K562 (cell line): ENCODE measurements around the gene SH3D19. TPM values are rescaled to one million over a fixed set of nuclear protein-coding genes. Genes with fewer than 3 reads are reported as not detected.

Experiments
- ATAC-seq: fragments of 200-7000 bp; cut with Tn5 transposase; 3 replicates; pipeline ENCODE4 v1.9.1; 2020; ENCODE audit warnings: moderate library complexity
- BruUV-seq: library from RNA; stranded (reverse); fragments of 400-500 nt; replicated peaks from 2 replicates; lab custom pipeline; 2021; lab: Mats Ljungman, UMichigan
- CTCF ChIA-PET: fragments of 300-600 bp; formaldehyde crosslinking; extraction: SDS; loops from one replicate; lab custom pipeline; 2021; ENCODE audit warnings: low intra/inter-chr PET ratio; lab: Yijun Ruan, JAX
- POLR2A ChIA-PET: fragments of 300-600, 350-650 bp; sonication (Branson Sonifier 250); formaldehyde crosslinking; extraction: SDS; loops from one replicate; lab custom pipeline; 2021; ENCODE audit warnings: antibody characterized with exemption, inconsistent platforms; lab: Yijun Ruan, JAX
- DNase-seq, 4 experiments: peaks; one replicate each; pipeline versions ENCODE4 v3.0.0 to v3.0.0-alpha.2; 2011 to 2018; ENCODE audit warnings: low spot score in 3 of 4, mixed read lengths in 3 of 4; ENCODE audit errors: extremely low read depth in 1 of 4
- FAIRE-seq: peaks from 2 replicates; lab custom pipeline; 2011; peaks lifted over from hg19 to GRCh38; lab: Jason Lieb, UNC
- H2AFZ ChIP-seq: 2 replicates; pipeline ENCODE4 v1.6.0; 2011; ENCODE audit warnings: low read depth, low read length, control low read depth, inconsistent platforms
- H3K27ac ChIP-seq: fragments of 200-600 bp; 3 replicates; pipeline ENCODE4 v1.8.0; 2011; ENCODE audit warnings: low read depth, mild to moderate bottlenecking, control low read depth, inconsistent platforms, low read length, moderate library complexity, mixed read lengths; ENCODE audit errors: extremely low read depth
- H3K27me3 ChIP-seq, 2 experiments: fragments of 300-600 bp in 1 of 2; 2 replicates in 1 of 2; 3 replicates in 1 of 2; pipeline versions ENCODE4 v1.6.0 to v1.8.0; 2011; ENCODE audit warnings: inconsistent platforms in 2 of 2, low read length in 2 of 2, mild to moderate bottlenecking in 1 of 2, mixed read lengths in 1 of 2, moderate library complexity in 1 of 2; ENCODE audit not compliant: control insufficient read depth in 2 of 2, insufficient read depth in 2 of 2
- H3K36me3 ChIP-seq: fragments of 300-600 bp; 3 replicates; pipeline ENCODE4 v1.8.0; 2011; ENCODE audit warnings: mild to moderate bottlenecking, low read length, inconsistent platforms; ENCODE audit not compliant: control insufficient read depth, insufficient read depth
- H3K4me1 ChIP-seq, 2 experiments: fragments of 200-600 bp in 1 of 2; replicated peaks in 1 of 2; 2 replicates in 1 of 2; 3 replicates in 1 of 2; pipeline versions ENCODE4 v1.5.1 to v1.8.0; 2011; ENCODE audit warnings: inconsistent platforms in 2 of 2, low read length in 2 of 2, mild to moderate bottlenecking in 1 of 2, mixed read lengths in 1 of 2, moderate library complexity in 1 of 2; ENCODE audit not compliant: control insufficient read depth in 2 of 2, insufficient read depth in 2 of 2
- H3K4me2 ChIP-seq: 2 replicates; pipeline ENCODE4 v1.6.1; 2011; ENCODE audit warnings: low read length, control low read depth, inconsistent platforms, mixed read lengths; ENCODE audit not compliant: insufficient read depth
- H3K4me3 ChIP-seq: fragments of 200-600 bp; sonication (generic), shearing (Covaris generic); 2 replicates; pipeline ENCODE4 v1.5.1; 2016; ENCODE audit warnings: control low read depth, inconsistent platforms
- H3K79me2 ChIP-seq: fragments of 200-600 bp; 3 replicates; pipeline ENCODE4 v1.8.0; 2011; ENCODE audit warnings: low read length, inconsistent platforms; ENCODE audit not compliant: control insufficient read depth, insufficient read depth
- H3K9ac ChIP-seq, 2 experiments: 2 replicates each; pipeline versions ENCODE4 v1.6.0 to v1.6.1; 2011; ENCODE audit warnings: low read depth in 2 of 2, low read length in 2 of 2, control low read depth in 1 of 2, inconsistent platforms in 1 of 2, mild to moderate bottlenecking in 1 of 2, mixed read lengths in 1 of 2; ENCODE audit not compliant: insufficient read depth in 1 of 2
- H3K9me1 ChIP-seq: one replicate; pipeline ENCODE4 v1.6.0; 2011; ENCODE audit warnings: inconsistent platforms, mild to moderate bottlenecking, low read length, moderate library complexity; ENCODE audit not compliant: control insufficient read depth, insufficient read depth
- H3K9me3 ChIP-seq: replicated peaks from 2 replicates; pipeline ENCODE4 v1.5.1; 2011; ENCODE audit warnings: low read depth, low read length, inconsistent platforms; ENCODE audit not compliant: control insufficient read depth, insufficient read depth
- H4K20me1 ChIP-seq: replicated peaks from 2 replicates; pipeline ENCODE4 v1.6.1; 2011; ENCODE audit warnings: low read length, inconsistent platforms, mixed read lengths; ENCODE audit not compliant: control insufficient read depth, insufficient read depth
- BCL6 ChIP-seq: fragments of 250-450 bp; sonication (Bioruptor Pico); IDR thresholded peaks from 2 replicates; pipeline ENCODE4 v1.4.0; 2020
- ERF ChIP-seq: fragments of 450-650 bp; formaldehyde crosslinking; IDR thresholded peaks from 2 replicates; pipeline ENCODE4 v1.4.0; 2020; ENCODE audit warnings: mild to moderate bottlenecking, mixed read lengths
- IFI16 ChIP-seq: fragments of 250-450 bp; sonication (Bioruptor Pico); IDR thresholded peaks from 2 replicates; pipeline ENCODE4 v2.1.2; 2022; ENCODE audit warnings: mild to moderate bottlenecking, inconsistent platforms
- NELFE ChIP-seq: IDR thresholded peaks from 2 replicates; pipeline ENCODE4 v1.6.1; 2011; ENCODE audit warnings: mild to moderate bottlenecking; ENCODE audit not compliant: insufficient read depth, insufficient read length
- PCBP1 ChIP-seq: fragments of 200-400 bp; formaldehyde crosslinking; IDR thresholded peaks from 2 replicates; pipeline ENCODE4 v1.6.1; 2018; ENCODE audit warnings: mild to moderate bottlenecking, low read depth, low read length; ENCODE audit not compliant: poor library complexity, severe bottlenecking
- POU5F1 ChIP-seq: fragments of 150-350 bp; IDR thresholded peaks from 2 replicates; pipeline ENCODE4 v1.6.1; 2014; ENCODE audit warnings: borderline replicate concordance, low read length, low read depth, mild to moderate bottlenecking; ENCODE audit not compliant: partially characterized antibody
- PYGO2 ChIP-seq: fragments of 450-650 bp; IDR thresholded peaks from 2 replicates; pipeline ENCODE4 v1.6.1; 2016; ENCODE audit warnings: mild to moderate bottlenecking, missing genetic modification characterization, moderate library complexity, missing compliant biosample characterization
- RUNX1 ChIP-seq: sonication (generic); IDR thresholded peaks from 2 replicates; pipeline ENCODE4 v1.6.1; 2016; ENCODE audit warnings: antibody characterized with exemption, low read depth
- STAT5A ChIP-seq: IDR thresholded peaks from 2 replicates; pipeline ENCODE4 v1.6.1; 2012; ENCODE audit warnings: low read length, inconsistent platforms, borderline replicate concordance
- ZNF324 ChIP-seq: fragments of 250-450 bp; sonication (Bioruptor Pico); IDR thresholded peaks from 2 replicates; pipeline ENCODE4 v1.4.0; 2020; ENCODE audit warnings: mild to moderate bottlenecking
- ZNF696 ChIP-seq: fragments of 250-450 bp; sonication (Bioruptor Pico); conservative IDR thresholded peaks from 2 replicates; pipeline ENCODE4 v1.4.0; 2020; ENCODE audit warnings: mild to moderate bottlenecking, moderate library complexity
- WGBS: fragments of 100-300 bp; shearing (Covaris generic); methylation state at CpG from one replicate; pipeline ENCODE4 v1.1.6; 2016; ENCODE audit warnings: low coverage, mixed read lengths; ENCODE audit not compliant: insufficient coverage; ENCODE audit errors: missing lambda C conversion rate; 5-methylcytosine and 5-hydroxymethylcytosine counted together
- in situ Hi-C: fragments of 300-500 bp; cut with MboI; formaldehyde crosslinking; loops from 4 replicates; pipeline ENCODE4 v1.15.0; 2018; ENCODE audit warnings: inconsistent platforms, mixed read lengths
- intact Hi-C: fragments of 100-400 bp; cut with micrococcal nuclease; formaldehyde crosslinking; loops from 2 replicates; pipeline ENCODE4 v1.14.2; 2022
- polyA plus RNA-seq, 8 experiments: library from polyadenylated mRNA; depleted of rRNA in 4 of 8; stranded (reverse) in 5 of 8; unstranded in 3 of 8; fragments of >200 nt; fragmentation: Nextera tagmentation in 2 of 8; fragmentation: Illumina TruSeq in 1 of 8; extraction: Ambion mirVana in 2 of 8; extraction: Trizol in 1 of 8; gene quantifications; 2 replicates each; pipeline versions ENCODE4 v1.2.1 to v1.2.3, GENCODE V29; 2011 to 2014; ENCODE audit warnings: inconsistent platforms in 1 of 8, missing spikeins in 1 of 8
- total RNA-seq, 7 experiments: library from RNA; depleted of rRNA in 6 of 7; stranded (reverse); fragments of >200 nt in 6 of 7; fragmentation: Illumina TruSeq in 2 of 7; extraction: Trizol in 2 of 7; gene quantifications; 2 replicates each; pipeline versions ENCODE4 v1.2.1 to v1.2.3, GENCODE V29; 2011 to 2021; ENCODE audit warnings: low replicate concordance in 1 of 7
- TF ChIP-seq, protein P1 (sequence below), 2 experiments: fragments of 450-650 bp; IDR thresholded peaks; 2 replicates each; pipeline ENCODE4 v1.6.1; 2016; ENCODE audit warnings: mild to moderate bottlenecking in 2 of 2, borderline replicate concordance in 1 of 2, low read depth in 1 of 2, moderate library complexity in 1 of 2
- TF ChIP-seq, protein P2 (sequence below): sonication (generic); formaldehyde crosslinking; IDR thresholded peaks from 2 replicates; pipeline ENCODE4 v1.9.0; 2022; ENCODE audit warnings: mild to moderate bottlenecking, missing genetic modification reagents

The SH3D19 gene
- total and polyA plus RNA-seq, 9 of the 15 experiments (the other 6 are each of a cell fraction or from before 2014, with no cell fraction given) = 0.42 to 2.2 (median 1.1) TPM; not detected in 6

DNA sequence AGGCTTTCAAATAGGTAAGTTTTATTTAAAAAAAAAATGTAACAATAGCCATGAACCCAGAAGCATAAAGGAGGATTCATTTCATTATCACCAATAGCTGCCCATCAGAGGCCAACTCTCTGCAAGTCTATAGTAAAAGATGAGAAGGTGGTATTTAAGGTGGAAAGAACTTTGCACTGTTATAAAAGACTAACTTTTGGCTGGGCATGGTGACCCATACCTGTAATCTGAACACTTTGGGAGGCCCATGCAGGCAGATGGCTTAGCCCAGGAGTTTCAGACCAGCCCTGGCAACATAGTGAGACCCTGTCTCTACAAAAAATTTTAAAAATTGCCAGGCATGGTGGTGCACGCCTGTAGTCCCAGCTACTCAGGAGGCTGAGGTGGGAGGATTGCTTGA is 182.6 kb downstream of the SH3D19 start:
- in situ Hi-C loops = no loop called here
- Histone ChIP-seq H3K27me3 (peaks cover 5 to 6% of the 10 kb centered on the region in 2 experiments; a peak in 3 of 5 replicates), H2AFZ (no peak overlapping the region), H3K4me3 (no peak overlapping the region), H4K20me1 (no peaks in the 10 kb centered on the region), H3K79me2 (no peaks in the 10 kb centered on the region), H3K27ac (no peak overlapping the region), H3K9me1 (no peaks in the 10 kb centered on the region), H3K9ac (no peak overlapping the region), H3K4me1 (no peaks in the 10 kb centered on the region), H3K4me2 (no peak overlapping the region), H3K9me3 (no peaks in the 10 kb centered on the region), H3K36me3 (no peaks in the 10 kb centered on the region)
- ChIA-PET CTCF (no interaction called here), POLR2A (no interaction called here)
- BruUV-seq = no TSS peak
- DNase-seq = no peak
- no peak for ATAC-seq
- no peak for FAIRE-seq
- 20% methylated on average over 1 of the region's 1 CpG for WGBS
- intact Hi-C loops = no loop called here
- no peak for TF ChIP-seq BCL6 (CRISPR knock-in tag)
- TF ChIP-seq, protein P1, sequence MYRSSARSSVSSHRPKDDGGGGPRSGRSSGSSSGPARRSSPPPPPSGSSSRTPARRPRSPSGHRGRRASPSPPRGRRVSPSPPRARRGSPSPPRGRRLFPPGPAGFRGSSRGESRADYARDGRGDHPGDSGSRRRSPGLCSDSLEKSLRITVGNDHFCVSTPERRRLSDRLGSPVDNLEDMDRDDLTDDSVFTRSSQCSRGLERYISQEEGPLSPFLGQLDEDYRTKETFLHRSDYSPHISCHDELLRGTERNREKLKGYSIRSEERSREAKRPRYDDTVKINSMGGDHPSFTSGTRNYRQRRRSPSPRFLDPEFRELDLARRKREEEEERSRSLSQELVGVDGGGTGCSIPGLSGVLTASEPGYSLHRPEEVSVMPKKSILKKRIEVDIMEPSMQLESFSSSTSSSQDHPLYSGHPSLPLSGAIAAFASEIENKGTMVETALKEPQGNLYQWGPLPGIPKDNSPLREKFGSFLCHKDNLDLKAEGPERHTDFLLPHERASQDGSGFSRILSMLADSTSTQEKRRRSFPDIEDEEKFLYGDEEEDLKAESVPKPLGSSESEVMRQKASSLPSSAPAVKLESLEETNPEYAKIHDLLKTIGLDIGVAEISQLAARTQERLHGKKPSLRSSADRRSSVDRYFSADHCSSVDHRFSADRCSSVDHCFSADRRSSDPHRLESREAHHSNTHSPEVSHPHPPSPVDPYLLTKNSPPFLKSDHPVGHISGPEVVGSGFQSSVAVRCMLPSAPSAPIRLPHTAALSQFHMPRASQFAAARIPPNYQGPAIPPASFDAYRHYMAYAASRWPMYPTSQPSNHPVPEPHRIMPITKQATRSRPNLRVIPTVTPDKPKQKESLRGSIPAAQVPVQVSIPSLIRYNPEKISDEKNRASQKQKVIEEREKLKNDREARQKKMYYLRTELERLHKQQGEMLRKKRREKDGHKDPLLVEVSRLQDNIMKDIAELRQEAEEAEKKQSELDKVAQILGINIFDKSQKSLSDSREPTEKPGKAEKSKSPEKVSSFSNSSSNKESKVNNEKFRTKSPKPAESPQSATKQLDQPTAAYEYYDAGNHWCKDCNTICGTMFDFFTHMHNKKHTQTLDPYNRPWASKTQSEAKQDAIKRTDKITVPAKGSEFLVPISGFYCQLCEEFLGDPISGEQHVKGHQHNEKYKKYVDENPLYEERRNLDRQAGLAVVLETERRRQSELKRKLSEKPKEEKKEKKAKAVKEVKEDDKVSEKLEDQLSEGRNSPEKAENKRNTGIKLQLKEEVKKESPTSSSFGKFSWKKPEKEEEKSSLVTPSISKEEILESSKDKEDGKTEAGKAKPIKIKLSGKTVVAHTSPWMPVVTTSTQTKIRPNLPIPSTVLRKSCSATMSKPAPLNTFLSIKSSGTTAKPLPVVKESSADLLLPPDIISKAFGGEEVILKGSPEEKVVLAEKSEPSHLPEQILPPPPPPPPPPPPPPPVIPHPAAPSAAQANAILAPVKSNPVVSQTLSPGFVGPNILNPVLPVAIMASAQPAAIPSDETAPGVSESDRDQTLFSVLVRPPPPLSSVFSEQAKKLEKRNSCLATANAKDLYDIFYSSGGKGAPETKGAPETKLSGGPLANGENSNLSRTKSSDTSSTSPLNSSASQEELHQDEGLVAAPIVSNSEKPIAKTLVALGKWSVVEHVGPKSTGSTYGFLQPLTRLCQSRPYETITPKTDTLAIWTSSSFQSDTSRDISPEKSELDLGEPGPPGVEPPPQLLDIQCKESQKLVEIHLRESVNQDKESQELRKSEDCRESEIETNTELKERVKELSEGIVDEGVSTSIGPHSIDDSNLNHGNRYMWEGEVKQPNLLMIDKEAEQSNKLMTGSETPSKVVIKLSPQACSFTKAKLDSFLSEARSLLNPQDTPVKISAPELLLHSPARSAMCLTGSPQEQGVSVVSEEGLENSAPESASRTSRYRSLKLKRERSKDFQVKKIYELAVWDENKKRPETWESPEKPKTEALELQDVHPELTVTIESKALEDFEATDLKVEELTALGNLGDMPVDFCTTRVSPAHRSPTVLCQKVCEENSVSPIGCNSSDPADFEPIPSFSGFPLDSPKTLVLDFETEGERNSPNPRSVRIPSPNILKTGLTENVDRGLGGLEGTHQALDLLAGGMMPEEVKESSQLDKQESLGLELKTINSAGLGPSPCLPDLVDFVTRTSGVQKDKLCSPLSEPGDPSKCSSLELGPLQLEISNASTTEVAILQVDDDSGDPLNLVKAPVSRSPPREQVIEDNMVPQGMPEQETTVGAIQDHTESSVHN (IDR thresholded peaks at IDR 0.05; ENCODE audit: borderline replicate concordance in 1 of 2, low read depth in 1 of 2) = no peak
- no peak for TF ChIP-seq PCBP1
- no peak for TF ChIP-seq IFI16 (CRISPR knock-in tag)
- no peak for TF ChIP-seq RUNX1
- no peak for TF ChIP-seq POU5F1
- no peak for TF ChIP-seq ZNF696 (CRISPR knock-in tag)
- no peak for TF ChIP-seq ZNF324 (CRISPR knock-in tag)
- TF ChIP-seq NELFE = no peak
- TF ChIP-seq ERF (CRISPR knock-in tag) = no peak
- no peak for TF ChIP-seq PYGO2
- TF ChIP-seq STAT5A = no peak
- TF ChIP-seq, protein P2, sequence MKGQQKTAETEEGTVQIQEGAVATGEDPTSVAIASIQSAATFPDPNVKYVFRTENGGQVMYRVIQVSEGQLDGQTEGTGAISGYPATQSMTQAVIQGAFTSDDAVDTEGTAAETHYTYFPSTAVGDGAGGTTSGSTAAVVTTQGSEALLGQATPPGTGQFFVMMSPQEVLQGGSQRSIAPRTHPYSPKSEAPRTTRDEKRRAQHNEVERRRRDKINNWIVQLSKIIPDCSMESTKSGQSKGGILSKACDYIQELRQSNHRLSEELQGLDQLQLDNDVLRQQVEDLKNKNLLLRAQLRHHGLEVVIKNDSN (CRISPR knock-in tag) = no peak
